ENCODE measurements around the gene FAM168A. TPM values are rescaled to one million over a fixed set of nuclear protein-coding genes. Genes with fewer than 3 reads are reported as not detected.
A peak's percentile ranks its signal among the peaks of the same experiment; 100 is the strongest.

FAM168A gene
- total RNA-seq, 1 experiment from 2014 or later: 25.9 TPM

DNA sequence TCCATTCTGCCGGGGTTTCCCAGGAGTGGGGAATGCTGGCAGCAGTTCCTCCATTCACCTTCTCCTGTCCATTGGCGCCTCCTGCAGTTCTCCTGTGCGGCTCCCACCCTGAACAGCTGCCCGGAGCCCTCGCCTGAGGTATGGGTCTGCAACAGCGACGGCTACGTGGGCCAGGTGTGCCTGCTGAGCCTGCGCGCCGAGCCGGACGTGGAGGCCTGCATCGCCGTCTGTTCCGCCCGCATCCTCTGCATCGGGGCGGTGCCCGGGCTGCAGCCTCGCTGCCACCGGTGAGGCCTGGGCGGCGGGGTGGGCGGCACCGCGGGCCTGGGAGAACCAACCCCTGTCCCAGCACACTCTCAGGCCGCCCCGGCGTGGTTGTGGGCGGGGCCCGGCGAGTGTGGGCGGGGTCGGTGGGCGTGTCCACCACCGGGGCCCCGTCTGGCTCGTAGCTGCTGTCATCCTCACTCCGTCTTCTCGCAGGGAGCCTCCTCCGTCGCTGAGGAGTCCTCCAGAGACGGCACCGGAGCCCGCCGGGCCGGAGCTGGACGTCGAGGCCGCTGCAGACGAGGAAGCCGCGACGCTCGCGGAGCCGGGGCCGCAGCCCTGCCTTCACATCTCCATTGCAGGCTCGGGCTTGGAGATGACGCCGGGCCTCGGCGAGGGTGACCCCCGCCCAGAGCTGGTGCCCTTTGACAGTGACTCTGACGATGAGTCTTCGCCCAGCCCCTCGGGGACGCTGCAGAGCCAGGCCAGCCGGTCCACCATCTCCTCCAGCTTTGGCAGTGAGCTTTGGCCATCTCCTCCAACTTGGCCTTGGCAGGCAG is 235.7 kb downstream of the FAM168A start (continued):
- TF ChIP-seq, protein P1, sequence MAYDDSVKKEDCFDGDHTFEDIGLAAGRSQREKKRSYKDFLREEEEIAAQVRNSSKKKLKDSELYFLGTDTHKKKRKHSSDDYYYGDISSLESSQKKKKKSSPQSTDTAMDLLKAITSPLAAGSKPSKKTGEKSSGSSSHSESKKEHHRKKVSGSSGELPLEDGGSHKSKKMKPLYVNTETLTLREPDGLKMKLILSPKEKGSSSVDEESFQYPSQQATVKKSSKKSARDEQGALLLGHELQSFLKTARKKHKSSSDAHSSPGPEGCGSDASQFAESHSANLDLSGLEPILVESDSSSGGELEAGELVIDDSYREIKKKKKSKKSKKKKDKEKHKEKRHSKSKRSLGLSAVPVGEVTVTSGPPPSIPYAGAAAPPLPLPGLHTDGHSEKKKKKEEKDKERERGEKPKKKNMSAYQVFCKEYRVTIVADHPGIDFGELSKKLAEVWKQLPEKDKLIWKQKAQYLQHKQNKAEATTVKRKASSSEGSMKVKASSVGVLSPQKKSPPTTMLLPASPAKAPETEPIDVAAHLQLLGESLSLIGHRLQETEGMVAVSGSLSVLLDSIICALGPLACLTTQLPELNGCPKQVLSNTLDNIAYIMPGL (CRISPR knock-in tag; IDR thresholded peaks at IDR 0.05): peak; percentile 84; the same call in 1 of the 2 replicates
- no peak for TF ChIP-seq MXD4 (CRISPR knock-in tag; IDR thresholded peaks at IDR 0.05; ENCODE audit: borderline replicate concordance)
- TF ChIP-seq, protein P2, sequence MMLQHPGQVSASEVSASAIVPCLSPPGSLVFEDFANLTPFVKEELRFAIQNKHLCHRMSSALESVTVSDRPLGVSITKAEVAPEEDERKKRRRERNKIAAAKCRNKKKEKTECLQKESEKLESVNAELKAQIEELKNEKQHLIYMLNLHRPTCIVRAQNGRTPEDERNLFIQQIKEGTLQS (CRISPR knock-in tag; conservative IDR thresholded peaks at IDR 0.05): no peak
- TF ChIP-seq, protein P3, sequence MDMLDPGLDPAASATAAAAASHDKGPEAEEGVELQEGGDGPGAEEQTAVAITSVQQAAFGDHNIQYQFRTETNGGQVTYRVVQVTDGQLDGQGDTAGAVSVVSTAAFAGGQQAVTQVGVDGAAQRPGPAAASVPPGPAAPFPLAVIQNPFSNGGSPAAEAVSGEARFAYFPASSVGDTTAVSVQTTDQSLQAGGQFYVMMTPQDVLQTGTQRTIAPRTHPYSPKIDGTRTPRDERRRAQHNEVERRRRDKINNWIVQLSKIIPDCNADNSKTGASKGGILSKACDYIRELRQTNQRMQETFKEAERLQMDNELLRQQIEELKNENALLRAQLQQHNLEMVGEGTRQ (CRISPR knock-in tag; IDR thresholded peaks at IDR 0.05): peak; percentile 27; the same call in 1 of the 2 replicates

DNA sequence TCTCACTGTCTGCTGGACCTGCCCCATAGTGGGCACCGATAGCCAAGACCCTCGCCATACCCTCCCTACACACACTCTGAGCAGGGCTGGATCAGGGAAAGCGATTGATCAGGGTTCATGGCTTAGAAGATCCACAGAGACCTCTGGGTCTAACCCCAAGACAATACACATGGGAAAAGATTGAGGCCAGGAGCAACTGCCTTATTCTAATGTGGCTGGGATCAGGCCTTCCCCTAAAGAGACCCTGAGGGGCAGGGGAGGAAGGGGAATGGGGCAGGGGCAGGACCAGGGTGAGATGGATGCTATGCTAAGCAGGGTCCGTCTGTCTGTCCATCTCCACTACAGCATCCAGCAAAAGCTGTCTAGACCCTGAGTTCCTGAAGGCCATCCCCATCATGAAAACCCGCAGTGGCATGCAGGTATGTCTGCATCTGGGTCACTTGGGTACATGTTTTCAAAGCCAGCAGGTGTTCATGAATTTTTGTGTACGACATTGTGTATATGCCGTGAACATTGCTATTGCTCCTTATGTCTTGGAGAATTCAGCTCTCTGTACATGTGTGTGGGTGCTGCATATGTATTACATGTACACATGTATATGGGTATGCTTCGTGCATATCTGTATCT is 237.1 kb downstream of the FAM168A start:
- Mint-ChIP-seq H3K4me3 (no peak overlapping the region; the same call in 1 of the 2 replicates), H3K27ac (no peak overlapping the region; the same call in 1 of the 2 replicates), H3K27me3 (ENCODE audit: low read depth) (peaks cover 7% of the 10 kb centered on the region), H3K9me3 (no peaks in the 10 kb centered on the region), H3K4me1 (peaks cover 8% of the 10 kb centered on the region), H3K36me3 (no peaks in the 10 kb centered on the region)
- ChIA-PET CTCF (interaction anchor here (0.5 to 6.5 kb wide), 41 partner anchors 9 to 301 kb away, joined by 3 to 124 read pairs (median 6); partner anchors contain the start of genes ARHGEF17, PLEKHB1 and RELT), POLR2A (interaction anchor here (0.7 to 1.7 kb wide), 4 partner anchors 9 to 51 kb away, joined by 3 to 4 read pairs (median 4); no protein-coding TSS in a partner anchor)
- TF ChIP-seq, protein P4, sequence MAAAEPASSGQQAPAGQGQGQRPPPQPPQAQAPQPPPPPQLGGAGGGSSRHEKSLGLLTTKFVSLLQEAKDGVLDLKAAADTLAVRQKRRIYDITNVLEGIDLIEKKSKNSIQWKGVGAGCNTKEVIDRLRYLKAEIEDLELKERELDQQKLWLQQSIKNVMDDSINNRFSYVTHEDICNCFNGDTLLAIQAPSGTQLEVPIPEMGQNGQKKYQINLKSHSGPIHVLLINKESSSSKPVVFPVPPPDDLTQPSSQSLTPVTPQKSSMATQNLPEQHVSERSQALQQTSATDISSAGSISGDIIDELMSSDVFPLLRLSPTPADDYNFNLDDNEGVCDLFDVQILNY (CRISPR knock-in tag; IDR thresholded peaks at IDR 0.05): no peak
- TF ChIP-seq NFE2L1 (CRISPR knock-in tag; IDR thresholded peaks at IDR 0.05) (no peak), SP1 (CRISPR knock-in tag; conservative IDR thresholded peaks at IDR 0.05) (no peak), RELA (CRISPR knock-in tag; IDR thresholded peaks at IDR 0.05; ENCODE audit: borderline replicate concordance) (no peak), GABPB1 (CRISPR knock-in tag; IDR thresholded peaks at IDR 0.05) (no peak), NFATC4 (CRISPR knock-in tag; IDR thresholded peaks at IDR 0.05) (no peak), CBFB (CRISPR knock-in tag; IDR thresholded peaks at IDR 0.05; ENCODE audit: low read depth) (no peak), ZNF263 (CRISPR knock-in tag; IDR thresholded peaks at IDR 0.05; ENCODE audit: low read depth) (no peak), FOXK1 (CRISPR knock-in tag; IDR thresholded peaks at IDR 0.05) (no peak), KAT7 (CRISPR knock-in tag; IDR thresholded peaks at IDR 0.05; ENCODE audit: borderline replicate concordance) (no peak), CREB1 (CRISPR knock-in tag; IDR thresholded peaks at IDR 0.05) (no peak), MXD4 (CRISPR knock-in tag; IDR thresholded peaks at IDR 0.05; ENCODE audit: borderline replicate concordance) (no peak)
- TF ChIP-seq, protein P5, sequence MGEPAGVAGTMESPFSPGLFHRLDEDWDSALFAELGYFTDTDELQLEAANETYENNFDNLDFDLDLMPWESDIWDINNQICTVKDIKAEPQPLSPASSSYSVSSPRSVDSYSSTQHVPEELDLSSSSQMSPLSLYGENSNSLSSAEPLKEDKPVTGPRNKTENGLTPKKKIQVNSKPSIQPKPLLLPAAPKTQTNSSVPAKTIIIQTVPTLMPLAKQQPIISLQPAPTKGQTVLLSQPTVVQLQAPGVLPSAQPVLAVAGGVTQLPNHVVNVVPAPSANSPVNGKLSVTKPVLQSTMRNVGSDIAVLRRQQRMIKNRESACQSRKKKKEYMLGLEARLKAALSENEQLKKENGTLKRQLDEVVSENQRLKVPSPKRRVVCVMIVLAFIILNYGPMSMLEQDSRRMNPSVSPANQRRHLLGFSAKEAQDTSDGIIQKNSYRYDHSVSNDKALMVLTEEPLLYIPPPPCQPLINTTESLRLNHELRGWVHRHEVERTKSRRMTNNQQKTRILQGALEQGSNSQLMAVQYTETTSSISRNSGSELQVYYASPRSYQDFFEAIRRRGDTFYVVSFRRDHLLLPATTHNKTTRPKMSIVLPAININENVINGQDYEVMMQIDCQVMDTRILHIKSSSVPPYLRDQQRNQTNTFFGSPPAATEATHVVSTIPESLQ (CRISPR knock-in tag; IDR thresholded peaks at IDR 0.05): no peak
- TF ChIP-seq, protein P6, sequence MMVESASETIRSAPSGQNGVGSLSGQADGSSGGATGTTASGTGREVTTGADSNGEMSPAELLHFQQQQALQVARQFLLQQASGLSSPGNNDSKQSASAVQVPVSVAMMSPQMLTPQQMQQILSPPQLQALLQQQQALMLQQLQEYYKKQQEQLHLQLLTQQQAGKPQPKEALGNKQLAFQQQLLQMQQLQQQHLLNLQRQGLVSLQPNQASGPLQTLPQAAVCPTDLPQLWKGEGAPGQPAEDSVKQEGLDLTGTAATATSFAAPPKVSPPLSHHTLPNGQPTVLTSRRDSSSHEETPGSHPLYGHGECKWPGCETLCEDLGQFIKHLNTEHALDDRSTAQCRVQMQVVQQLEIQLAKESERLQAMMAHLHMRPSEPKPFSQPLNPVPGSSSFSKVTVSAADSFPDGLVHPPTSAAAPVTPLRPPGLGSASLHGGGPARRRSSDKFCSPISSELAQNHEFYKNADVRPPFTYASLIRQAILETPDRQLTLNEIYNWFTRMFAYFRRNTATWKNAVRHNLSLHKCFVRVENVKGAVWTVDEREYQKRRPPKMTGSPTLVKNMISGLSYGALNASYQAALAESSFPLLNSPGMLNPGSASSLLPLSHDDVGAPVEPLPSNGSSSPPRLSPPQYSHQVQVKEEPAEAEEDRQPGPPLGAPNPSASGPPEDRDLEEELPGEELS (CRISPR knock-in tag; IDR thresholded peaks at IDR 0.05): no peak
- DNase-seq (ENCODE audit: low spot score): no peak
- no peak for ATAC-seq
